H9 (cell line): ENCODE measurements around the gene SLC24A1. TPM values are rescaled to one million over a fixed set of nuclear protein-coding genes. Genes with fewer than 3 reads are reported as not detected.

Experiments
- DNase-seq: peaks from one replicate; pipeline ENCODE4 v3.0.0-alpha.2; 2017
- H2AFZ ChIP-seq: one replicate; pipeline ENCODE4 v1.6.1; 2013; ENCODE audit warnings: mild to moderate bottlenecking, low read length, control low read depth, moderate library complexity
- H2AK5ac ChIP-seq: 2 replicates; pipeline ENCODE4 v1.6.1; 2013; ENCODE audit warnings: low read length, control low read depth, mixed read lengths; ENCODE audit not compliant: insufficient read length
- H2BK120ac ChIP-seq: one replicate; pipeline ENCODE4 v1.6.1; 2013; ENCODE audit warnings: low read depth, mild to moderate bottlenecking, low read length, control low read depth, inconsistent platforms; ENCODE audit not compliant: poor library complexity, severe bottlenecking
- H2BK12ac ChIP-seq: 2 replicates; pipeline ENCODE4 v1.6.1; 2013; ENCODE audit warnings: low read length, control low read depth, mixed read lengths, low read depth; ENCODE audit not compliant: insufficient read length
- H2BK15ac ChIP-seq: 2 replicates; pipeline ENCODE4 v1.6.1; 2013; ENCODE audit warnings: low read depth, low read length, control low read depth
- H2BK20ac ChIP-seq: one replicate; pipeline ENCODE4 v1.6.1; 2013; ENCODE audit warnings: low read depth, mild to moderate bottlenecking, low read length, control low read depth, inconsistent platforms; ENCODE audit not compliant: poor library complexity, severe bottlenecking
- H2BK5ac ChIP-seq: 2 replicates; pipeline ENCODE4 v1.6.1; 2013; ENCODE audit warnings: low read length, control low read depth, mixed read lengths; ENCODE audit not compliant: insufficient read length
- H3K14ac ChIP-seq: 2 replicates; pipeline ENCODE4 v1.6.1; 2013; ENCODE audit warnings: low read length, control low read depth; ENCODE audit not compliant: insufficient read depth
- H3K18ac ChIP-seq: 2 replicates; pipeline ENCODE4 v1.6.1; 2013; ENCODE audit warnings: low read depth, mild to moderate bottlenecking, mixed read lengths, low read length, control low read depth; ENCODE audit not compliant: insufficient read length
- H3K23ac ChIP-seq: 2 replicates; pipeline ENCODE4 v1.6.1; 2013; ENCODE audit warnings: low read length, control low read depth, mixed read lengths, low read depth; ENCODE audit not compliant: insufficient read length
- H3K23me2 ChIP-seq: 2 replicates; pipeline ENCODE4 v1.6.1; 2013; ENCODE audit warnings: low read depth, mild to moderate bottlenecking, mixed read lengths, low read length, control low read depth; ENCODE audit not compliant: insufficient read length, poor library complexity, severe bottlenecking
- H3K27ac ChIP-seq: 2 replicates; pipeline ENCODE4 v1.5.1; 2013; ENCODE audit warnings: low read length, control low read depth, mixed read lengths, low read depth; ENCODE audit not compliant: insufficient read length
- H3K27me3 ChIP-seq: 2 replicates; pipeline ENCODE4 v1.6.1; 2013; ENCODE audit warnings: low read length, control low read depth, inconsistent platforms; ENCODE audit not compliant: insufficient read depth
- H3K4ac ChIP-seq: 2 replicates; pipeline ENCODE4 v1.6.1; 2013; ENCODE audit warnings: low read depth, mild to moderate bottlenecking, control low read depth, inconsistent platforms, low read length, moderate library complexity
- H3K4me1 ChIP-seq: 2 replicates; pipeline ENCODE4 v1.6.1; 2013; ENCODE audit warnings: low read length, control low read depth, inconsistent platforms; ENCODE audit not compliant: insufficient read depth
- H3K4me2 ChIP-seq: 2 replicates; pipeline ENCODE4 v1.6.1; 2013; ENCODE audit warnings: low read length, control low read depth, mixed read lengths; ENCODE audit not compliant: insufficient read length, insufficient read depth
- H3K56ac ChIP-seq: 2 replicates; pipeline ENCODE4 v1.6.1; 2013; ENCODE audit warnings: low read depth, mild to moderate bottlenecking, mixed read lengths, low read length, control low read depth; ENCODE audit not compliant: insufficient read length
- H3K79me1 ChIP-seq: 2 replicates; pipeline ENCODE4 v1.6.1; 2013; ENCODE audit warnings: low read depth, mild to moderate bottlenecking, moderate library complexity, low read length, control low read depth, inconsistent platforms; ENCODE audit not compliant: insufficient read depth, poor library complexity, severe bottlenecking
- H3K79me2 ChIP-seq: 2 replicates; pipeline ENCODE4 v1.6.1; 2013; ENCODE audit warnings: low read length, control low read depth, inconsistent platforms; ENCODE audit not compliant: insufficient read depth
- H3K9ac ChIP-seq: 2 replicates; pipeline ENCODE4 v1.6.1; 2013; ENCODE audit warnings: low read length, control low read depth, mixed read lengths; ENCODE audit not compliant: insufficient read length; ENCODE audit errors: extremely low read depth
- H3K9me3 ChIP-seq: one replicate; pipeline ENCODE4 v1.6.1; 2013; ENCODE audit warnings: low read depth, low read length, inconsistent platforms; ENCODE audit not compliant: control insufficient read depth
- H3T11ph ChIP-seq: one replicate; pipeline ENCODE4 v1.6.1; 2013; ENCODE audit warnings: mild to moderate bottlenecking, low read length, control low read depth, inconsistent platforms
- H4K20me1 ChIP-seq: one replicate; pipeline ENCODE4 v1.6.1; 2013; ENCODE audit not compliant: control insufficient read depth, insufficient read length, insufficient read depth
- H4K5ac ChIP-seq: 2 replicates; pipeline ENCODE4 v1.6.1; 2013; ENCODE audit warnings: low read depth, mild to moderate bottlenecking, mixed read lengths, low read length, control low read depth; ENCODE audit not compliant: insufficient read length
- H4K8ac ChIP-seq: replicated peaks from 2 replicates; pipeline ENCODE4 v1.6.1; 2013; ENCODE audit warnings: low read length, control low read depth, mixed read lengths, low read depth; ENCODE audit not compliant: insufficient read length
- H4K91ac ChIP-seq: 2 replicates; pipeline ENCODE4 v1.6.1; 2013; ENCODE audit warnings: low read depth, mild to moderate bottlenecking, moderate library complexity, mixed read lengths, low read length, control low read depth; ENCODE audit not compliant: insufficient read length
- H3K27ac Mint-ChIP-seq, 3 experiments: 2 replicates in 2 of 3; 3 replicates in 1 of 3; pipeline ENCODE4 v1.8.0; 2020 to 2021; ENCODE audit warnings: mixed read lengths in 3 of 3, mild to moderate bottlenecking in 1 of 3, moderate library complexity in 1 of 3
- H3K27me3 Mint-ChIP-seq: 2 replicates; pipeline ENCODE4 v1.8.0; 2021; ENCODE audit warnings: low read depth, mild to moderate bottlenecking, moderate library complexity, mixed read lengths
- H3K36me3 Mint-ChIP-seq, 3 experiments: 2 replicates in 2 of 3; 3 replicates in 1 of 3; pipeline ENCODE4 v1.8.0; 2020 to 2021; ENCODE audit warnings: low read depth in 3 of 3, mixed read lengths in 3 of 3; ENCODE audit not compliant: insufficient read depth in 1 of 3
- H3K4me1 Mint-ChIP-seq, 2 experiments: 2 replicates each; pipeline ENCODE4 v1.8.0; 2020; ENCODE audit warnings: mixed read lengths in 2 of 2
- H3K4me3 Mint-ChIP-seq, 2 experiments: 2 replicates in 1 of 2; 3 replicates in 1 of 2; pipeline ENCODE4 v1.8.0; 2020 to 2021; ENCODE audit warnings: mild to moderate bottlenecking in 2 of 2, mixed read lengths in 2 of 2, moderate library complexity in 1 of 2
- H3K9me3 Mint-ChIP-seq, 2 experiments: 2 replicates in 1 of 2; 3 replicates in 1 of 2; pipeline ENCODE4 v1.8.0; 2020; ENCODE audit warnings: mild to moderate bottlenecking in 2 of 2, mixed read lengths in 2 of 2, moderate library complexity in 1 of 2
- CTCF ChIP-seq: fragments of 200-600 bp; sonication (generic); conservative IDR thresholded peaks from 3 replicates; pipeline ENCODE4 v1.8.0; 2021; ENCODE audit warnings: antibody characterized with exemption, mild to moderate bottlenecking
- WGBS: extraction: QIAGEN DNeasy Blood & Tissue Kit; methylation state at CpG from one replicate; pipeline ENCODE4 v1.1.7; 2013; ENCODE audit warnings: missing lambda C conversion rate, low lambda C conversion rate, mixed read lengths; ENCODE audit not compliant: insufficient read length; ENCODE audit errors: extremely low coverage; 5-methylcytosine and 5-hydroxymethylcytosine counted together
- total RNA-seq: library from RNA; stranded (reverse); gene quantifications from 2 replicates; pipeline ENCODE4 v1.2.1, GENCODE V29; 2021

SLC24A1 gene
- total RNA-seq, 1 experiment from 2014 or later = 8.6 TPM

GRCh38 chr15:65599677-65600076 lies 22.1 kb upstream of the SLC24A1 start:
- Histone ChIP-seq H3K27me3 (no peaks in the 10 kb centered on the region), H3K4me2 (no peak overlapping the region), H3K4me1 (no peaks in the 10 kb centered on the region), H3K27ac (no peak overlapping the region), H3K4ac (no peak overlapping the region), H3K9me3 (no peaks in the 10 kb centered on the region), H2AFZ (no peak overlapping the region), H2BK5ac (no peak overlapping the region), H2AK5ac (no peak overlapping the region), H3K56ac (no peak overlapping the region), H3K23me2 (no peaks in the 10 kb centered on the region), H3K18ac (no peak overlapping the region), H2BK120ac (no peak overlapping the region), H3K79me2 (no peaks in the 10 kb centered on the region), H3K9ac (no peak overlapping the region), H4K5ac (no peak overlapping the region), H3K23ac (no peak overlapping the region), H2BK20ac (no peak overlapping the region), H4K91ac (no peak overlapping the region), H2BK12ac (no peak overlapping the region), H4K8ac (no peak overlapping the region), H2BK15ac (no peak overlapping the region), H4K20me1 (no peaks in the 10 kb centered on the region), H3T11ph (no peak overlapping the region), H3K79me1 (no peaks in the 10 kb centered on the region), H3K14ac (no peak overlapping the region)
- no peaks in the 10 kb centered on the region for H3K27me3 Mint-ChIP-seq
- H3K4me3 Mint-ChIP-seq = no peak overlapping the region
- WGBS = no CpG with 5 or more reads among the region's 5 CpGs
- no peak overlapping the region for H3K27ac Mint-ChIP-seq
- H3K4me1 Mint-ChIP-seq = no peaks in the 10 kb centered on the region
- H3K36me3 Mint-ChIP-seq = peaks cover 3 to 77% (median 58%) of the 10 kb centered on the region in 3 experiments; a peak in 6 of 7 replicates
- no peak for TF ChIP-seq CTCF
- DNase-seq = no peak
- no peaks in the 10 kb centered on the region for H3K9me3 Mint-ChIP-seq
